ENCODE results near the gene ZBTB4.

Gene ZBTB4

GRCh38 chr17:7427549-7427948, 51.9 kb downstream of the ZBTB4 start:
- in situ Hi-C loops (cut with HindIII; ENCODE audit: low sequenced_read_pairs) = no loop called here
- no peak for TF ChIP-seq CTCF (IDR thresholded peaks at IDR 0.05; ENCODE audit: low read depth, low read length, missing control alignments)
- no peak for DNase-seq (ENCODE audit: low read depth)
- no peak overlapping the region for H3K4me3 ChIP-seq (ENCODE audit: low read depth, low read length)

GRCh38 chr17:7426896-7427489, 52.4 kb downstream of the ZBTB4 start:
- no peak overlapping the region for H3K4me3 ChIP-seq (ENCODE audit: low read depth, low read length)
- no peak for TF ChIP-seq CTCF (IDR thresholded peaks at IDR 0.05; ENCODE audit: low read depth, low read length, missing control alignments)
- in situ Hi-C loops (cut with HindIII; ENCODE audit: low sequenced_read_pairs) = no loop called here

GRCh38 chr17:7426203-7426863, 53.1 kb downstream of the ZBTB4 start:
- no peak for TF ChIP-seq CTCF (IDR thresholded peaks at IDR 0.05; ENCODE audit: low read depth, low read length, missing control alignments)
- H3K4me3 ChIP-seq (ENCODE audit: low read depth, low read length) = no peak overlapping the region
- DNase-seq (ENCODE audit: low read depth) = no peak
- in situ Hi-C loops (cut with HindIII; ENCODE audit: low sequenced_read_pairs) = no loop called here

More at GRCh38 chr17:7426896-7427489, 52.4 kb downstream of the ZBTB4 start:
- DNase-seq (ENCODE audit: low read depth) = no peak

- no peak for TF ChIP-seq CTCF (IDR thresholded peaks at IDR 0.05; ENCODE audit: low read depth, low read length, missing control alignments)
- H3K4me3 ChIP-seq (ENCODE audit: low read depth, low read length) = no peak overlapping the region
- no peak for DNase-seq (ENCODE audit: low read depth)
- in situ Hi-C loops (cut with HindIII; ENCODE audit: low sequenced_read_pairs) = no loop called here
Observed at GRCh38 chr17:7425756-7426155, 53.7 kb downstream of the ZBTB4 start.

GRCh38 chr17:7425316-7425715, 54.1 kb downstream of the ZBTB4 start, which contains the start of gene SPEM2:
Gene SPEM2 (plus strand): TSS chr17:7425616. CDS start chr17:7425689, 73 bp downstream.
- no peak within 1 kb of the TSS for H3K4me3 ChIP-seq (ENCODE audit: low read depth, low read length)
- no peak for DNase-seq (ENCODE audit: low read depth)
- TF ChIP-seq CTCF (IDR thresholded peaks at IDR 0.05; ENCODE audit: low read depth, low read length, missing control alignments) = no peak
- in situ Hi-C loops (cut with HindIII; ENCODE audit: low sequenced_read_pairs) = no loop called here

- in situ Hi-C loops (cut with HindIII; ENCODE audit: low sequenced_read_pairs) = no loop called here
- no peak for TF ChIP-seq CTCF (IDR thresholded peaks at IDR 0.05; ENCODE audit: low read depth, low read length, missing control alignments)
- DNase-seq (ENCODE audit: low read depth) = no peak
- no peak overlapping the region for H3K4me3 ChIP-seq (ENCODE audit: low read depth, low read length)
Observed at GRCh38 chr17:7423679-7424078, 55.8 kb downstream of the ZBTB4 start.

Measured in astrocyte of the cerebellum (primary cell).